Activated CD8-positive, alpha-beta T cell treated with anti-CD3 and anti-CD28 coated beads for 36 hours (primary cell): ENCODE data around the gene DCAF5. TPM values are rescaled to one million over a fixed set of nuclear protein-coding genes. Genes with fewer than 3 reads are reported as not detected.

Experiments used
- ATAC-seq: fragments of 200-7000 bp; cut with Tn5 transposase; one replicate; pipeline ENCODE4 v1.10.0; 2021; ENCODE audit warnings: mild to moderate bottlenecking, moderate library complexity
- CTCF ChIA-PET: fragments of 350-600 bp; sonication (Branson Sonifier 250); formaldehyde crosslinking; loops from one replicate; lab custom pipeline; 2021; ENCODE audit warnings: antibody characterized with exemption; lab: Charles Lee
- POLR2A ChIA-PET: fragments of 350-600 bp; sonication (Branson Sonifier 250); formaldehyde crosslinking; loops from one replicate; lab custom pipeline; 2021; ENCODE audit warnings: antibody characterized with exemption; lab: Charles Lee
- DNase-seq: peaks from one replicate; pipeline ENCODE4 v3.0.0-alpha.2; 2020
- H3K27ac Mint-ChIP-seq: one replicate; pipeline ENCODE4 v1.8.0; 2021; ENCODE audit warnings: mild to moderate bottlenecking, mixed read lengths
- H3K27me3 Mint-ChIP-seq: one replicate; pipeline ENCODE4 v1.8.0; 2021; ENCODE audit warnings: mixed read lengths
- H3K36me3 Mint-ChIP-seq: one replicate; pipeline ENCODE4 v1.8.0; 2021; ENCODE audit warnings: low read depth, mixed read lengths
- H3K4me1 Mint-ChIP-seq: one replicate; pipeline ENCODE4 v1.8.0; 2021; ENCODE audit warnings: low read depth, mixed read lengths
- H3K4me3 Mint-ChIP-seq: one replicate; pipeline ENCODE4 v1.8.0; 2021; ENCODE audit warnings: mild to moderate bottlenecking, moderate library complexity, mixed read lengths
- H3K9me3 Mint-ChIP-seq: one replicate; pipeline ENCODE4 v1.8.0; 2021; ENCODE audit warnings: mixed read lengths
- intact Hi-C: fragments of 100-400 bp; cut with micrococcal nuclease; formaldehyde crosslinking; loops from one replicate; pipeline ENCODE4 v1.10.0; 2022
- total RNA-seq, 2 experiments: library from RNA; stranded (reverse); gene quantifications; one replicate each; pipeline ENCODE4 v1.2.3, GENCODE V29; 2021
- TF ChIP-seq, protein P1 (sequence below): fragments of 200-600 bp; IDR thresholded peaks from one replicate; pipeline ENCODE4 v1.8.0; 2022; ENCODE audit warnings: antibody characterized with exemption, mild to moderate bottlenecking

DCAF5 gene
- 10 to 100 TPM; 34.3 to 36.5 TPM for total RNA-seq

DNA sequence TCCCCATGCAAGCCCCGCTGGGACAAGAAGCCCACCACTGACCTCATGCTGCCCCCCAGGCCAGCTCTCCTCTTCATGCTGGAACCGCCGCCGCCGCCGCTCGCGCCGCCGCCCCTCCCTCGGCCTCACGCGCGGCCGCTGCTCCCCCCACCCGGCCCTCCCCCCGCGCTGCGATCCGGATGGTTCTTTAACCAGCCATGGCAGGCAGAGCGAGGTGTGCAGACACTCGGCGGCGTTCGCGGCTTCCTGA, at the start of gene DCAF5:
DCAF5 (minus strand) TSS at position 218 of the 250 bp plus-strand sequence; CDS start at position 77, 141 bp downstream.
- peak within 1 kb of the TSS; percentile 84 for H3K4me3 Mint-ChIP-seq
- intact Hi-C loops = loop anchor here (2.0 kb wide), 1 partner anchor 24 kb away; no protein-coding TSS in a partner anchor
- ATAC-seq (peak; percentile 91), DNase-seq (peak; percentile 95)
- H3K27ac Mint-ChIP-seq = peak within 1 kb of the TSS; percentile 95
- POLR2A ChIA-PET = interaction anchor here (0.7 to 4.4 kb wide), 5 partner anchors 17 to 44 kb away, joined by 3 to 27 read pairs (median 5); no protein-coding TSS in a partner anchor
- TF ChIP-seq, protein P1, sequence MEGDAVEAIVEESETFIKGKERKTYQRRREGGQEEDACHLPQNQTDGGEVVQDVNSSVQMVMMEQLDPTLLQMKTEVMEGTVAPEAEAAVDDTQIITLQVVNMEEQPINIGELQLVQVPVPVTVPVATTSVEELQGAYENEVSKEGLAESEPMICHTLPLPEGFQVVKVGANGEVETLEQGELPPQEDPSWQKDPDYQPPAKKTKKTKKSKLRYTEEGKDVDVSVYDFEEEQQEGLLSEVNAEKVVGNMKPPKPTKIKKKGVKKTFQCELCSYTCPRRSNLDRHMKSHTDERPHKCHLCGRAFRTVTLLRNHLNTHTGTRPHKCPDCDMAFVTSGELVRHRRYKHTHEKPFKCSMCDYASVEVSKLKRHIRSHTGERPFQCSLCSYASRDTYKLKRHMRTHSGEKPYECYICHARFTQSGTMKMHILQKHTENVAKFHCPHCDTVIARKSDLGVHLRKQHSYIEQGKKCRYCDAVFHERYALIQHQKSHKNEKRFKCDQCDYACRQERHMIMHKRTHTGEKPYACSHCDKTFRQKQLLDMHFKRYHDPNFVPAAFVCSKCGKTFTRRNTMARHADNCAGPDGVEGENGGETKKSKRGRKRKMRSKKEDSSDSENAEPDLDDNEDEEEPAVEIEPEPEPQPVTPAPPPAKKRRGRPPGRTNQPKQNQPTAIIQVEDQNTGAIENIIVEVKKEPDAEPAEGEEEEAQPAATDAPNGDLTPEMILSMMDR = no peak
- peaks cover 2% of the 10 kb centered on the region for H3K27me3 Mint-ChIP-seq
- no peaks in the 10 kb centered on the region for H3K9me3 Mint-ChIP-seq
- peaks cover 36% of the 10 kb centered on the region for H3K4me1 Mint-ChIP-seq
- peaks cover 19% of the 10 kb centered on the region for H3K36me3 Mint-ChIP-seq
- CTCF ChIA-PET = interaction anchor here (10.6 kb wide), 1 partner anchor 18 kb away, joined by 218 read pairs; no protein-coding TSS in a partner anchor

DNA sequence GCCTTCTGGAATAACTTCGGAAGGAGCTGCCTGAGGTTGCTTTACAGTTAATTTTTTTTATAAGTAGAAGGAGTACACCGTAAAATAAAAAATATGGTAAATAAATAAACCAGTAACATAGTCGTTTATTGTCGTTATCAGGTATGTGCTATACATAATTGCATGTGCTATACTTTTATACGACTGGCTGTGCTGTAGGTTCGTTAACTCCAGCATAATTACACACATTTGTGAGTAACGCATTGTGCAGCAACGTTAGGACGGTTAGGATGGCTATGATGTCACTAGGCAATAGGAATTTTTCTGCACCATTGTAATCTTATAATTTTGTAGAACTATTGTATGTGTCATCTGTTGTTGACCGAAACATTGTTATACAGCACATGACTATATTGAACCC, 46.9 kb upstream of the DCAF5 start:
- intact Hi-C loops = no loop called here
- DNase-seq (no peak), ATAC-seq (no peak)
- Mint-ChIP-seq H3K4me3 (no peak overlapping the region), H3K9me3 (no peaks in the 10 kb centered on the region), H3K27me3 (no peaks in the 10 kb centered on the region), H3K4me1 (no peaks in the 10 kb centered on the region), H3K27ac (no peak overlapping the region), H3K36me3 (peaks cover 1% of the 10 kb centered on the region)
- ChIA-PET POLR2A (no interaction called here), CTCF (no interaction called here)
- TF ChIP-seq, protein P1 = no peak

- H3K4me1 Mint-ChIP-seq = peaks cover 23% of the 10 kb centered on the region
- intact Hi-C loops = loop anchor here (5.0 kb wide), 1 partner anchor 61 kb away; no protein-coding TSS in a partner anchor
- H3K9me3 Mint-ChIP-seq = no peaks in the 10 kb centered on the region
- ATAC-seq (no peak), DNase-seq (no peak)
- CTCF ChIA-PET = no interaction called here
- H3K27me3 Mint-ChIP-seq = no peaks in the 10 kb centered on the region
- TF ChIP-seq, protein P1 = no peak
- H3K4me3 Mint-ChIP-seq = no peak overlapping the region
- H3K36me3 Mint-ChIP-seq = peaks cover 1% of the 10 kb centered on the region
- no peak overlapping the region for H3K27ac Mint-ChIP-seq
- POLR2A ChIA-PET = no interaction called here
Observed at GRCh38 chr14:69193721-69194120, 40.8 kb upstream of the DCAF5 start.

GRCh38 chr14:69191340-69192111, 38.6 kb upstream of the DCAF5 start, which contains the start of gene EXD2:
Gene EXD2 (plus strand): TSS chr14:69191498. CDS start chr14:69209471, 17,973 bp downstream.
- peak within 1 kb of the TSS; percentile 90 for H3K27ac Mint-ChIP-seq
- POLR2A ChIA-PET = interaction anchor here (0.6 to 1.2 kb wide), 3 partner anchors 39 to 240 kb away, joined by 3 to 5 read pairs (median 3); partner anchors contain the start of gene DCAF5
- no peaks in the 10 kb centered on the region for H3K9me3 Mint-ChIP-seq
- H3K27me3 Mint-ChIP-seq = no peaks in the 10 kb centered on the region
- intact Hi-C loops = loop anchor here (5.0 kb wide), 1 partner anchor 59 kb away; no protein-coding TSS in a partner anchor
- DNase-seq (peak; percentile 89), ATAC-seq (peak; percentile 88)
- H3K36me3 Mint-ChIP-seq = no peaks in the 10 kb centered on the region
- H3K4me1 Mint-ChIP-seq = peaks cover 23% of the 10 kb centered on the region
- TF ChIP-seq, protein P1 = no peak
- H3K4me3 Mint-ChIP-seq = peak within 1 kb of the TSS; percentile 90
- CTCF ChIA-PET = interaction anchor here (0.5 to 2.0 kb wide), 10 partner anchors 11 to 1528 kb away, joined by 3 to 12 read pairs (median 4); no protein-coding TSS in a partner anchor
